ENCODE data around the gene VPS9D1. TPM values are rescaled to one million over a fixed set of nuclear protein-coding genes. Genes with fewer than 3 reads are reported as not detected.
"Not testable (repeated sequence)": the region's sequence is repeated elsewhere in the genome, so short reads cannot be mapped to it uniquely, and the experiment has no call there.

Gene VPS9D1
- total RNA-seq, 6 experiments from 2014 or later = 5.6 to 12.4 (median 9.4) TPM

DNA sequence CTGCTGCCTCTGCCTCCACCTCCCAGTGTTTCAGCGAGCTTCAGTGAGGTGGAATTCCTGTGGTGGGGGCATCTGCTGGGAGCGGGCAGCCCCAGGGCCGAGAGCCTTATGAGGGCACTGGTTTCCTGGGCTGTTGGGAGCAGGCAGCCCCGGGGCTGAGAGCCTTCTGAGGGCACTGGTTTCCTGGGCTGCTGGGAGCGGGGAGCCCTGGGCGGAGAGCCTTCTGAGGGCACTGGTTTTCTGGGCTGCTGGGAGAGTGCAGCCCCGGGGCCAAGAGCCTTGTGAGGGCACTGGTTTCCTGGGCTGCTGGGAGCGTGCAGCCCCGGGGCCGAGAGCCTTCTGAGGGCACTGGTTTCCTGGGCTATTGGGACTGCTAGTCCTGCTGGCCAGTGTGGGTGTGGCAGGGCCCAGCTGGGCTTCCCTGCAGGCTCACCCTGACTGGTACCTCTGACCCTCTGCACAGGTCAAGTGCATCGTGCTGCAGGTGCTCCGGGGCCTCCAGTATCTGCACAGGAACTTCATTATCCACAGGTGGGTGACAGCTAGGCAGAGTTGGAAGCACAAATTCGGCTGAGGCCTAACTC lies 28.6 kb downstream of the VPS9D1 start:
- Histone ChIP-seq H3K27me3 (no peaks in the 10 kb centered on the region), H3K9me3 (no peaks in the 10 kb centered on the region), H3K4me3 (no peak overlapping the region), H3K36me3 (peaks cover 0 to 52% (median 12%) of the 10 kb centered on the region in 4 donors), H3K27ac (no peak overlapping the region), H3K4me1 (peaks cover 0 to 13% (median 8%) of the 10 kb centered on the region in 4 donors)
- intact Hi-C loops (cut with DNase I) = no loop called here
- DNase-seq = no peak
- 100% methylated on average over 1 of the region's 13 CpGs for WGBS (ENCODE audit: insufficient coverage, low coverage, low lambda C conversion rate, missing lambda C conversion rate)
- no peak for ATAC-seq
- TF ChIP-seq, protein P1, sequence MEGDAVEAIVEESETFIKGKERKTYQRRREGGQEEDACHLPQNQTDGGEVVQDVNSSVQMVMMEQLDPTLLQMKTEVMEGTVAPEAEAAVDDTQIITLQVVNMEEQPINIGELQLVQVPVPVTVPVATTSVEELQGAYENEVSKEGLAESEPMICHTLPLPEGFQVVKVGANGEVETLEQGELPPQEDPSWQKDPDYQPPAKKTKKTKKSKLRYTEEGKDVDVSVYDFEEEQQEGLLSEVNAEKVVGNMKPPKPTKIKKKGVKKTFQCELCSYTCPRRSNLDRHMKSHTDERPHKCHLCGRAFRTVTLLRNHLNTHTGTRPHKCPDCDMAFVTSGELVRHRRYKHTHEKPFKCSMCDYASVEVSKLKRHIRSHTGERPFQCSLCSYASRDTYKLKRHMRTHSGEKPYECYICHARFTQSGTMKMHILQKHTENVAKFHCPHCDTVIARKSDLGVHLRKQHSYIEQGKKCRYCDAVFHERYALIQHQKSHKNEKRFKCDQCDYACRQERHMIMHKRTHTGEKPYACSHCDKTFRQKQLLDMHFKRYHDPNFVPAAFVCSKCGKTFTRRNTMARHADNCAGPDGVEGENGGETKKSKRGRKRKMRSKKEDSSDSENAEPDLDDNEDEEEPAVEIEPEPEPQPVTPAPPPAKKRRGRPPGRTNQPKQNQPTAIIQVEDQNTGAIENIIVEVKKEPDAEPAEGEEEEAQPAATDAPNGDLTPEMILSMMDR (IDR thresholded peaks at IDR 0.05) = no peak
- TF ChIP-seq POLR2A (IDR thresholded peaks at IDR 0.05) = no peak

DNA sequence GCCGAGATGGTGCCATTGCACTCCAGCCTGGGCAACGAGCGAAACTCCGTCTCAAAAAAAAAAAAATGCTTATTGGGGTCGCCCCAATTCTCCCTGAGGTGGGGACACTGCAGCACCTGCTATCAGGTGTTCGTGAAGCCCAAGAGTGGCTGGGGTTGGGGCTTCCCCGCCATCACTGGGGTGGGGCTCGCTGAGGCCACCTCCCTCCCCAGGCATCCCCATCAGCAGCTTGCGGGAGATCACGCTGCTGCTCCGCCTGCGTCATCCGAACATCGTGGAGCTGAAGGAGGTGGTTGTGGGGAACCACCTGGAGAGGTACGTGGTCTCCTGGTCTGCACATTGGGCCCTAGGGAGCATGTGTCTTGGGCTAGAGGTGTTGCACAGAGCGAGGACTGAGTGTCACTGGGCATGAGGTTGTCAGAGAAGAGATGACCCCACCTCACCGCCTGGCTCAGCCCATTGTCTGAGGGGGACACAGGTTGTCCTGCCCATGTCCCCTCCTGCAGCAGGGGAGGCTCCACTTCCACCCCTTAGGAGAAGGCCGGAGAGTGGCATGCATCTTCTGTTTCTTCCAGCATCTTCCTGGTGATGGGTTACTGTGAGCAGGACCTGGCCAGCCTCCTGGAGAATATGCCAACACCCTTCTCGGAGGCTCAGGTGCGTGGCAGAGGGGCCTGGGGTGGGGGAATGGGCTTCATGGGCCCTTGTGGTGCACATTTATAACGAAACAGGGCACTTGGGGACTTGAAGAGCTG lies 29.3 kb downstream of the VPS9D1 start:
- ATAC-seq = no peak
- DNase-seq = no peak
- H3K9me3 ChIP-seq = no peaks in the 10 kb centered on the region
- peaks cover 0 to 52% (median 12%) of the 10 kb centered on the region in 4 donors for H3K36me3 ChIP-seq
- intact Hi-C loops (cut with DNase I) = no loop called here
- H3K4me1 ChIP-seq = peaks cover 0 to 13% (median 8%) of the 10 kb centered on the region in 4 donors
- no peaks in the 10 kb centered on the region for H3K27me3 ChIP-seq
- no peak overlapping the region for H3K4me3 ChIP-seq
- TF ChIP-seq, protein P1 (IDR thresholded peaks at IDR 0.05) = no peak
- no peak for TF ChIP-seq POLR2A (IDR thresholded peaks at IDR 0.05)
- H3K27ac ChIP-seq = no peak overlapping the region
- 100% methylated on average over 2 of the region's 21 CpGs for WGBS (ENCODE audit: insufficient coverage, low coverage, low lambda C conversion rate, missing lambda C conversion rate)

DNA sequence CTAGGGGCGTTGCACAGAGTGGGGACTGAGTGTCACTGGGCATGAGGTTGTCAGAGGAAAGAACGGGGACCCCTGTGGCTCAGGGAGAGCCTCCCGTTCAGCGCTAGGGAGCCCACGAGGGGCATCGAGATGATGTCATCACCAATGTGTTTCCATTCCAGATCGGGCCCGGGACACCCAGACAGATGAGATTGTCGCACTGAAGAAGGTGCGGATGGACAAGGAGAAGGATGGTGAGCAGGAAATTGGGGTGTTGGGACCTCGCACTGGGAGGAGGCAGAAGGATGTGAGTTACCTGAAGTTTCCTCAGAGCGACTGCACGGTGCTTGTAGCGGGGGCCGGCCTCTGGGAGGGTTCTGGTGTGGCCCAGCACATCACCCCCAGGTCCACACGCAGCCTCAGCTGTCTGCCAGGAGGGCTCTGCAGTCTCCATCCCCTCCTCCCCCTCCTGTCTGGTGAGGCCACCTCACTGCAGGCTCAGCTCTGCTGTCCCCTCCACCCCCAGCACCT lies 30.3 kb downstream of the VPS9D1 start:
- DNase-seq (no peak), ATAC-seq (no peak)
- Histone ChIP-seq H3K4me3 (no peak overlapping the region), H3K4me1 (peaks cover 0 to 13% (median 8%) of the 10 kb centered on the region in 4 donors), H3K9me3 (no peaks in the 10 kb centered on the region), H3K27ac (no peak overlapping the region), H3K36me3 (peaks cover 0 to 52% (median 12%) of the 10 kb centered on the region in 4 donors), H3K27me3 (no peaks in the 10 kb centered on the region)
- intact Hi-C loops (cut with DNase I) = no loop called here
- 91% methylated on average over 4 of the region's 16 CpGs for WGBS (ENCODE audit: insufficient coverage, low coverage, low lambda C conversion rate, missing lambda C conversion rate)
- no peak for TF ChIP-seq POLR2A (IDR thresholded peaks at IDR 0.05)
- TF ChIP-seq, protein P1 (IDR thresholded peaks at IDR 0.05) = no peak

DNA sequence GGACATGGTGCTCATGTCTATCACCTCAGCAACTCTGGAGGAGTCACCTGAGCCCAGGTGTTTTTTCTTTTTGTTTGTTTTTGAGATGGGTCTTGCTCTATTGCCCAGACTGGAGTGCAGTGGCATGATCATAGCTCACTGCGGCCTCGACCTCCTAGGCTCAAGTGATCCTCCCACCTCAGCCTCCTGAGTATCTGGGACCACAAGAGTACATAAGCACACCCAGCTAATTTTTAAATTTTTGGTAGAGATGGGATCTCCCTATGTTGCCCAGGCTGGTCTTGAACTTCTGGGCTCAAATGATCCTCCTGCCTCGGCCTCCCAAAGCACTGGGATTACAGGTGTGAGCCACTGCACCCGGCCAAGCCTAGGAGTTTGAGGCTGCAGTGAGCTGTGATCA lies 31.1 kb downstream of the VPS9D1 start:
- DNase-seq, ATAC-seq: not testable (repeated sequence)

DNA sequence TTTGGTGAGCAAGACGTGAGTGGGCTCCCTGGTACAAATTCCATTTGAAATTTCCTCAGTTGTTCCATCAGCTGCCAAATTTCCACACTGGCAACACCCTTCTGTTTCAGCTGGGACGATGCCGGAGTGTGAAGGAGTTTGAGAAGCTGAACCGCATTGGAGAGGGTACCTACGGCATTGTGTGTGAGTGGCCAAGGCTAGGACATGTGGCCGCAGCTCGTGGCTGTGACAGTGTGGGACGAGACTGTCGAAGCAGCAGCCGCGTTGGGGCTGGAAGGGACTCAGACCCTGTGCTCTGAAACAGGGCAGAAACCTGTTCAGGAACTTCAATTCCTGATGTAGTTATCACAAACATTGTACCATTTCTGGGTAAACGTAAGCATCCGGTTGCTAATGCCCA lies 31.6 kb downstream of the VPS9D1 start:
- 60% methylated on average over 1 of the region's 13 CpGs for WGBS (ENCODE audit: insufficient coverage, low coverage, low lambda C conversion rate, missing lambda C conversion rate)
- Histone ChIP-seq H3K9me3 (no peaks in the 10 kb centered on the region), H3K27ac (no peak overlapping the region)

More for the DNA sequence above, 31.1 kb downstream of the VPS9D1 start:
- H3K27ac ChIP-seq; H3K4me3 ChIP-seq; H3K9me3 ChIP-seq; intact Hi-C loops (cut with DNase I); H3K27me3 ChIP-seq: not testable (repeated sequence)
- Histone ChIP-seq H3K36me3 (peaks cover 0 to 46% (median 12%) of the 10 kb centered on the region in 4 donors), H3K4me1 (peaks cover 0 to 13% (median 8%) of the 10 kb centered on the region in 4 donors)
- WGBS (ENCODE audit: insufficient coverage, low coverage, low lambda C conversion rate, missing lambda C conversion rate) = 93% methylated on average over 4 of the region's 4 CpGs

More for the DNA sequence above, 31.6 kb downstream of the VPS9D1 start:
- intact Hi-C loops (cut with DNase I) = no loop called here
- ATAC-seq = no peak
- no peak for DNase-seq
- H3K4me1 ChIP-seq = peaks cover 0 to 13% (median 8%) of the 10 kb centered on the region in 4 donors
- no peaks in the 10 kb centered on the region for H3K27me3 ChIP-seq
- TF ChIP-seq, protein P1 (IDR thresholded peaks at IDR 0.05) = no peak
- TF ChIP-seq POLR2A (IDR thresholded peaks at IDR 0.05) = no peak
- peaks cover 0 to 41% (median 12%) of the 10 kb centered on the region in 4 donors for H3K36me3 ChIP-seq
- H3K4me3 ChIP-seq = no peak overlapping the region
